ENCODE data around the gene DPYSL5.

DNA sequence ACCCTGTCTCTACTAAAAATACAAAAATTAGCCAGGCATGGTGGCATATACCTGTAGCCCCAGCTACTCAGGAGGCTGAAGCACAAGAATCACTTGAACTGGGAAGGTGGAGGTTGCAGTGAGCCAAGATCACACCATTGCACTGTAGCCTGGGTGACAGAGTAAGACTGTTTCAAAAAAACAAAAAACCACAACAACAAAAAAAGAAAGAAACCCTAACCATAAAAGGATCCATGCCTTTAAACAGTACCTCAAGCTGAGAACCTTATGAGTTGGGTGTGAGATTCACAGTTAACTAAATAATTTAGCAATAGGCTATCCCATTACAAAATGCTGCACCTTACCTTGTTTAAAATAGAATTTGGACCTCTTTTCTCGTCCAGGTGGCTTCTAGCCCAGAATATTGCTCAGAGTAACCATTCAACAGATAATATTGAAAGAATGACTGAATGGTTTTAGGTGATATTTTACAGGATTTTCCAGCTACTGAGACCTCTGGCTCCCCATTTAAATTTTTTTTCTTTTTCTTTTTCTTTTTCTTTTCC lies 6.4 kb downstream of the DPYSL5 start:
- TF ChIP-seq, protein P1, sequence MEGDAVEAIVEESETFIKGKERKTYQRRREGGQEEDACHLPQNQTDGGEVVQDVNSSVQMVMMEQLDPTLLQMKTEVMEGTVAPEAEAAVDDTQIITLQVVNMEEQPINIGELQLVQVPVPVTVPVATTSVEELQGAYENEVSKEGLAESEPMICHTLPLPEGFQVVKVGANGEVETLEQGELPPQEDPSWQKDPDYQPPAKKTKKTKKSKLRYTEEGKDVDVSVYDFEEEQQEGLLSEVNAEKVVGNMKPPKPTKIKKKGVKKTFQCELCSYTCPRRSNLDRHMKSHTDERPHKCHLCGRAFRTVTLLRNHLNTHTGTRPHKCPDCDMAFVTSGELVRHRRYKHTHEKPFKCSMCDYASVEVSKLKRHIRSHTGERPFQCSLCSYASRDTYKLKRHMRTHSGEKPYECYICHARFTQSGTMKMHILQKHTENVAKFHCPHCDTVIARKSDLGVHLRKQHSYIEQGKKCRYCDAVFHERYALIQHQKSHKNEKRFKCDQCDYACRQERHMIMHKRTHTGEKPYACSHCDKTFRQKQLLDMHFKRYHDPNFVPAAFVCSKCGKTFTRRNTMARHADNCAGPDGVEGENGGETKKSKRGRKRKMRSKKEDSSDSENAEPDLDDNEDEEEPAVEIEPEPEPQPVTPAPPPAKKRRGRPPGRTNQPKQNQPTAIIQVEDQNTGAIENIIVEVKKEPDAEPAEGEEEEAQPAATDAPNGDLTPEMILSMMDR (IDR thresholded peaks at IDR 0.05) = no peak
- TF ChIP-seq POLR2A (IDR thresholded peaks at IDR 0.05) (no peak), POLR2AphosphoS5 (IDR thresholded peaks at IDR 0.05) (no peak)
